ENCODE measurements around the gene ZNF79.

ZNF79 gene

GRCh38 chr9:127398275-127398647, 25.9 kb upstream of the ZNF79 start:
- no peak for DNase-seq (ENCODE audit: low read depth in 2 of 2)

GRCh38 chr9:127398715-127399400, 25.3 kb upstream of the ZNF79 start:
- no peak for DNase-seq (ENCODE audit: low read depth in 2 of 2)

GRCh38 chr9:127399736-127400269, 24.4 kb upstream of the ZNF79 start:
- no peak for DNase-seq (ENCODE audit: low read depth in 2 of 2)

- no peak for DNase-seq (ENCODE audit: low read depth in 2 of 2)
Measured at GRCh38 chr9:127402401-127403090, 21.6 kb upstream of the ZNF79 start.

- no peak for DNase-seq (ENCODE audit: low read depth in 2 of 2)
Measured at GRCh38 chr9:127403507-127404192, 20.5 kb upstream of the ZNF79 start.

GRCh38 chr9:127404631-127405030, 19.6 kb upstream of the ZNF79 start:
- no peak for DNase-seq (ENCODE audit: low read depth in 2 of 2)

- no peak for DNase-seq (ENCODE audit: low read depth in 2 of 2)
Measured at GRCh38 chr9:127405344-127406125, 18.6 kb upstream of the ZNF79 start.

- DNase-seq (ENCODE audit: low read depth in 2 of 2), result no peak
Measured at GRCh38 chr9:127406799-127407491, 17.2 kb upstream of the ZNF79 start.

GRCh38 chr9:127407492-127407843, 16.7 kb upstream of the ZNF79 start:
- DNase-seq (ENCODE audit: low read depth in 2 of 2), result no peak

GRCh38 chr9:127411122-127411521, 13.1 kb upstream of the ZNF79 start:
- DNase-seq (ENCODE audit: low read depth in 2 of 2), result no peak

GRCh38 chr9:127415141-127415540, 9.0 kb upstream of the ZNF79 start:
- DNase-seq (ENCODE audit: low read depth in 2 of 2), result no peak

GRCh38 chr9:127415657-127416056, 8.5 kb upstream of the ZNF79 start:
- DNase-seq (ENCODE audit: low read depth in 2 of 2), result no peak

GRCh38 chr9:127417131-127418036, 6.8 kb upstream of the ZNF79 start:
- no peak for DNase-seq (ENCODE audit: low read depth in 2 of 2)

- DNase-seq (ENCODE audit: low read depth in 2 of 2), result peak in 1 of 2 donors; percentile 17
Measured at GRCh38 chr9:127418037-127418471, 6.1 kb upstream of the ZNF79 start.

GRCh38 chr9:127419348-127419747, 4.8 kb upstream of the ZNF79 start:
- DNase-seq (ENCODE audit: low read depth in 2 of 2), result no peak

- DNase-seq (ENCODE audit: low read depth in 2 of 2), result no peak
Measured at GRCh38 chr9:127421057-127421456, 3.1 kb upstream of the ZNF79 start.

- DNase-seq (ENCODE audit: low read depth in 2 of 2), result no peak
Measured at GRCh38 chr9:127422133-127422782, 1.9 kb upstream of the ZNF79 start.

- DNase-seq (ENCODE audit: low read depth in 2 of 2), result no peak
Measured at GRCh38 chr9:127422787-127423186, 1.4 kb upstream of the ZNF79 start.

GRCh38 chr9:127423476-127423933, 677 bp upstream of the ZNF79 start:
- DNase-seq (ENCODE audit: low read depth in 2 of 2), result no peak

- DNase-seq (ENCODE audit: low read depth in 2 of 2), result peak in 1 of 2 donors; percentile 15
Measured at GRCh38 chr9:127424676-127424999, 456 bp downstream of the ZNF79 start.
